GM21619 (cell line): ENCODE data around the gene EFHC2.

ENCODE experiments used
- ATAC-seq: cut with Tn5 transposase; IDR thresholded peaks from one replicate; pipeline ENCODE4 v1.9.1; 2021; ENCODE audit not compliant: unreplicated experiment

EFHC2 gene

GRCh38 chrX:44343412-44344141, at the start of gene EFHC2:
Gene EFHC2, minus strand, starts transcription at chrX:44343672. Its CDS starts 84 bp downstream, at chrX:44343588.
- ATAC-seq = no peak

- no peak for ATAC-seq
Observed at GRCh38 chrX:44392767-44393166, 49.3 kb upstream of the EFHC2 start.

GRCh38 chrX:44384688-44385338, 41.3 kb upstream of the EFHC2 start:
- no peak for ATAC-seq

GRCh38 chrX:44382871-44383270, 39.4 kb upstream of the EFHC2 start:
- ATAC-seq = no peak

- no peak for ATAC-seq
Observed at GRCh38 chrX:44352758-44353157, 9.3 kb upstream of the EFHC2 start.

- ATAC-seq = no peak
Observed at GRCh38 chrX:44349561-44349960, 6.1 kb upstream of the EFHC2 start.

- no peak for ATAC-seq
Observed at GRCh38 chrX:44344687-44345086, 1.2 kb upstream of the EFHC2 start.

GRCh38 chrX:44344194-44344593, 722 bp upstream of the EFHC2 start:
- ATAC-seq = no peak

- no peak for ATAC-seq
Observed at GRCh38 chrX:44342866-44343265, 606 bp downstream of the EFHC2 start.

GRCh38 chrX:44338361-44338760, 5.1 kb downstream of the EFHC2 start:
- ATAC-seq = no peak

- no peak for ATAC-seq
Observed at GRCh38 chrX:44332437-44332836, 11.0 kb downstream of the EFHC2 start.

- ATAC-seq = no peak
Observed at GRCh38 chrX:44330227-44330626, 13.2 kb downstream of the EFHC2 start.

GRCh38 chrX:44319550-44319949, 23.9 kb downstream of the EFHC2 start:
- no peak for ATAC-seq

GRCh38 chrX:44317181-44317580, 26.3 kb downstream of the EFHC2 start:
- no peak for ATAC-seq

GRCh38 chrX:44314808-44315207, 28.7 kb downstream of the EFHC2 start:
- ATAC-seq = no peak

GRCh38 chrX:44314259-44314734, 29.2 kb downstream of the EFHC2 start:
- ATAC-seq = no peak

- no peak for ATAC-seq
Observed at GRCh38 chrX:44312421-44312820, 31.1 kb downstream of the EFHC2 start.

GRCh38 chrX:44310227-44310626, 33.2 kb downstream of the EFHC2 start:
- ATAC-seq = no peak

- no peak for ATAC-seq
Observed at GRCh38 chrX:44308869-44309268, 34.6 kb downstream of the EFHC2 start.

GRCh38 chrX:44306356-44306755, 37.1 kb downstream of the EFHC2 start:
- no peak for ATAC-seq

- no peak for ATAC-seq
Observed at GRCh38 chrX:44305921-44306320, 37.6 kb downstream of the EFHC2 start.

- ATAC-seq = no peak
Observed at GRCh38 chrX:44303119-44303518, 40.4 kb downstream of the EFHC2 start.

- no peak for ATAC-seq
Observed at GRCh38 chrX:44299177-44299576, 44.3 kb downstream of the EFHC2 start.
